ENCODE measurements around the gene STX17. TPM values are rescaled to one million over a fixed set of nuclear protein-coding genes. Genes with fewer than 3 reads are reported as not detected.
"Not testable (repeated sequence)": the region's sequence is repeated elsewhere in the genome, so short reads cannot be mapped to it uniquely, and the experiment has no call there.

STX17 gene
- total RNA-seq, 1 donor from 2014 or later: 12.1 TPM

DNA sequence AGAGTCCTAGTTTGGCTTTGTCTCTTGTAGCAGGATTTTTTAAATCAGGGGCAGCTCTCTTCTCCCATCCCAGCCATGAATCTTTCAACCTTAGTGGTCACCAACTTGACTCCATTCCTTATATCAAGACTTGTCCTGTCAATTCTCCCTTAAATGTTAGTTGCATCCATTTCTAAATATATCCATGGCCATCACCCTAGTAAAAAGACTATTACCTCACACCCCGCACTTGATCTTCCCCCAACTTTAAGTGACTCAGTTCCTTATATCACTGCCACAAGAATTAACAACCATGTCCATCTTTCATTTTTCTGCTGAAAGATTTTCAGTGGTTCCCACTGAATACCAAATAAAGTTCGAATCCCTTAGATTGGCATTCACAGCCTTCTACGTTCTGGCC lies 67.0 kb downstream of the STX17 start:
- Histone ChIP-seq H3K36me3 (ENCODE audit: control insufficient read depth, insufficient read depth, low read length) (peaks cover 2% of the 10 kb centered on the region), H3K27me3 (ENCODE audit: control insufficient read depth, insufficient read depth, low read length) (no peaks in the 10 kb centered on the region), H3K4me3 (ENCODE audit: low read depth, low read length) (no peak overlapping the region)
- no peak for DNase-seq (ENCODE audit: low read depth)
- FAIRE-seq: no peak
- TF ChIP-seq CTCF (IDR thresholded peaks at IDR 0.05; ENCODE audit: insufficient read depth, low read length, severe bottlenecking): no peak

- Histone ChIP-seq H3K36me3 (ENCODE audit: control insufficient read depth, insufficient read depth, low read length) (no peaks in the 10 kb centered on the region), H3K4me3 (ENCODE audit: low read depth, low read length) (no peak overlapping the region), H3K27me3 (ENCODE audit: control insufficient read depth, insufficient read depth, low read length) (no peaks in the 10 kb centered on the region)
- no peak for TF ChIP-seq CTCF (IDR thresholded peaks at IDR 0.05; ENCODE audit: insufficient read depth, low read length, severe bottlenecking)
- DNase-seq (ENCODE audit: low read depth): peak; percentile 9
- no peak for FAIRE-seq
Observed at GRCh38 chr9:99977033-99977792, 70.8 kb downstream of the STX17 start.

DNA sequence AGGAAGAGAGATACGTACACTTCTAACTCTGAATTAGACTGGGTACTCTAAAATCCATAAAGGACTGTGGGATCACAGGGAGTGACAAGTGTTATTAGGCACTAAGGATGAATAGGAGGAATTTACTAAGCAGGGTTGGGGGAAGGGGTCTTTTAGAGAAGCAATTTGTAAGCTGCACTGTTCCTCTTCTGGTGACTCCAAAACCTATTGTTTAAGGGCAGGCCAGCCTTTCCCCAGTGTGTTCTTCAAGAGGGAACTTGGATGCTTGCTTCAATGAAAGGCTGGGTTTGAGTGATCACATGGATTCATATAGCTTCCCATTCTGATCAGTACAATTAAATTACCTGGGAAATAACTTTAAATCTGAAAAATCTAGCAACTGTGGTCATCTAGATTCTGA lies 71.8 kb downstream of the STX17 start:
- Histone ChIP-seq H3K36me3 (ENCODE audit: control insufficient read depth, insufficient read depth, low read length) (no peaks in the 10 kb centered on the region), H3K4me3 (ENCODE audit: low read depth, low read length) (no peak overlapping the region), H3K27me3 (ENCODE audit: control insufficient read depth, insufficient read depth, low read length) (no peaks in the 10 kb centered on the region)
- DNase-seq (ENCODE audit: low read depth) (no peak), FAIRE-seq (no peak)
- no peak for TF ChIP-seq CTCF (IDR thresholded peaks at IDR 0.05; ENCODE audit: insufficient read depth, low read length, severe bottlenecking)

DNA sequence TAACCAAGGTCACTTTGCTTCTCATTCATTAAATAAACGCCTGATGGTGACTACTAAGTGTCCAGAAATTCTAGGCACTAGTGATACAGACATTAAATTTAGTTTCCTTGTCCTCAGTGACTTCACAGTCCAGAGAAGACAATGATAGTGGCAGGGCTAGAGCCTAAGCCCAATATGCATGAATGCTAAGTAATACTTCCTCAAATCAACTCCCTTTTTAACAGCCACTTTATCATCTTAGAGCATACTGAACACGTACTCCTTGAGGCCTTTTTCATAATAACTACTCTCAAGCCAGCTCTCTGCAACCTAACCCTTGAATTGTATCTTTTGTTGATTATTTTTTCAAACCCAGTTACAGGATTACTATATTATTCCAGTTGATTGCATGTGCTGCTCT lies 74.1 kb downstream of the STX17 start:
- H3K36me3 ChIP-seq (ENCODE audit: control insufficient read depth, insufficient read depth, low read length): no peaks in the 10 kb centered on the region

DNA sequence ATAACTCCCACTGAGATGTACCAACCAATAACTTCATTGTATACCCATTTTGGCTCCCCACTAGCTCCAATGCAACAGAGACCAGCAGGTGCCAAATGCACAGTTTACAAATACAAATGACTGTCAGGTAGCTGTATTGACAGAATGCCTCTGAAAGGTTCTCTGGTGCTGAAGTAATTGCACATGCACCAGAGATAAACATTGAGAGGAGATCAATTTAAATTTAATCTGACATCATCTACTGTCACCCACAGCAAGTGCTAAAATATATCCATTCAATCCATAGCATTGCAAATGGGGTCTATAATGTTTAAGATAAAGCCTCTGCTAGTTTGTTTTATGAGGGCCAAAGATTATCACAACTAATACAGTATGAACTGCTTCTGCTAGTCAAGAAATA lies 80.2 kb downstream of the STX17 start:
- no peak for TF ChIP-seq CTCF (IDR thresholded peaks at IDR 0.05; ENCODE audit: insufficient read depth, low read length, severe bottlenecking)
- FAIRE-seq (no peak), DNase-seq (ENCODE audit: low read depth) (no peak)
- H3K4me3 ChIP-seq (ENCODE audit: low read depth, low read length): no peak overlapping the region
- H3K27me3 ChIP-seq (ENCODE audit: control insufficient read depth, insufficient read depth, low read length): no peaks in the 10 kb centered on the region
- H3K36me3 ChIP-seq (ENCODE audit: control insufficient read depth, insufficient read depth, low read length): no peaks in the 10 kb centered on the region

More for the DNA sequence above, 74.1 kb downstream of the STX17 start:
- TF ChIP-seq CTCF (IDR thresholded peaks at IDR 0.05; ENCODE audit: insufficient read depth, low read length, severe bottlenecking): no peak
- FAIRE-seq (no peak), DNase-seq (ENCODE audit: low read depth) (no peak)
- H3K4me3 ChIP-seq (ENCODE audit: low read depth, low read length): no peak overlapping the region
- H3K27me3 ChIP-seq (ENCODE audit: control insufficient read depth, insufficient read depth, low read length): no peaks in the 10 kb centered on the region

- FAIRE-seq; DNase-seq (ENCODE audit: low read depth); H3K27me3 ChIP-seq (ENCODE audit: control insufficient read depth, insufficient read depth, low read length); H3K36me3 ChIP-seq (ENCODE audit: control insufficient read depth, insufficient read depth, low read length); H3K4me3 ChIP-seq (ENCODE audit: low read depth, low read length): not testable (repeated sequence)
Observed at GRCh38 chr9:99990508-99990907, 84.1 kb downstream of the STX17 start.
